Left ventricle myocardium inferior (tissue), 1 donor: Measurements from ENCODE around the gene TSPAN15. TPM values are rescaled to one million over a fixed set of nuclear protein-coding genes. Genes with fewer than 3 reads are reported as not detected.

Experiments used
- DNase-seq: peaks from one replicate; pipeline ENCODE4 v3.0.0-alpha.2; 2020
- H3K27ac ChIP-seq: fragments of 200-600 bp; replicated peaks from 2 replicates; pipeline ENCODE4 v1.8.0; 2021
- H3K27me3 ChIP-seq: fragments of 200-600 bp; 2 replicates; pipeline ENCODE4 v1.8.0; 2021; ENCODE audit warnings: low read depth
- H3K36me3 ChIP-seq: fragments of 200-600 bp; 2 replicates; pipeline ENCODE4 v1.8.0; 2021
- H3K4me1 ChIP-seq: fragments of 200-600 bp; 2 replicates; pipeline ENCODE4 v1.8.0; 2021
- H3K4me3 ChIP-seq: fragments of 200-600 bp; 2 replicates; pipeline ENCODE4 v1.8.0; 2021; ENCODE audit warnings: mild to moderate bottlenecking, moderate library complexity
- H3K9me3 ChIP-seq: fragments of 200-600 bp; replicated peaks from 2 replicates; pipeline ENCODE4 v1.8.0; 2021
- CTCF ChIP-seq: fragments of 200-600 bp; IDR thresholded peaks from 2 replicates; pipeline ENCODE4 v1.8.0; 2021; ENCODE audit warnings: antibody characterized with exemption, mild to moderate bottlenecking, borderline replicate concordance
- intact Hi-C: fragments of 100-400 bp; cut with micrococcal nuclease; formaldehyde crosslinking; loops from one replicate; pipeline ENCODE4 v1.11.0; 2022
- total RNA-seq: library from RNA; stranded (reverse); fragmentation: NEBNext Ultra II Directional; extraction: Animal tissue kit (Norgen Biotek cat#: 25700); gene quantifications from one replicate; pipeline ENCODE4 v1.2.1, GENCODE V29; 2021
- donor health status: DM: no; HTN: yes; CAD: no; lungs with severe emphysema.

The TSPAN15 gene
- total RNA-seq, 1 donor from 2014 or later, result 6.8 TPM

GRCh38 chr10:69417542-69417941, 33.7 kb upstream of the TSPAN15 start:
- DNase-seq, result no peak
- no peaks in the 10 kb centered on the region for H3K27me3 ChIP-seq
- H3K9me3 ChIP-seq, result no peaks in the 10 kb centered on the region
- H3K4me1 ChIP-seq, result peaks cover 18% of the 10 kb centered on the region
- no peaks in the 10 kb centered on the region for H3K36me3 ChIP-seq
- H3K4me3 ChIP-seq, result no peak overlapping the region
- intact Hi-C loops, result no loop called here
- no peak for TF ChIP-seq CTCF
- no peak overlapping the region for H3K27ac ChIP-seq

- H3K27me3 ChIP-seq, result no peaks in the 10 kb centered on the region
- H3K27ac ChIP-seq, result no peak overlapping the region
- no peak for TF ChIP-seq CTCF
- H3K9me3 ChIP-seq, result no peaks in the 10 kb centered on the region
- intact Hi-C loops, result no loop called here
- no peak for DNase-seq
- no peaks in the 10 kb centered on the region for H3K36me3 ChIP-seq
- no peak overlapping the region for H3K4me3 ChIP-seq
- H3K4me1 ChIP-seq, result peaks cover 14% of the 10 kb centered on the region
Observed at GRCh38 chr10:69418052-69418752, 33.1 kb upstream of the TSPAN15 start.

- intact Hi-C loops, result no loop called here
- Histone ChIP-seq H3K4me1 (peaks cover 14% of the 10 kb centered on the region), H3K27ac (no peak overlapping the region)
Observed at GRCh38 chr10:69419096-69419743, 32.0 kb upstream of the TSPAN15 start.

GRCh38 chr10:69419744-69420126, 31.5 kb upstream of the TSPAN15 start:
- TF ChIP-seq CTCF, result no peak
- no peak overlapping the region for H3K27ac ChIP-seq
- intact Hi-C loops, result loop anchor here (10.0 kb wide), 1 partner anchor 215 kb away; the partner anchor contains the start of gene FAM241B
- DNase-seq, result no peak
- H3K9me3 ChIP-seq, result no peaks in the 10 kb centered on the region
- H3K4me1 ChIP-seq, result peaks cover 14% of the 10 kb centered on the region
- no peaks in the 10 kb centered on the region for H3K27me3 ChIP-seq
- no peaks in the 10 kb centered on the region for H3K36me3 ChIP-seq
- no peak overlapping the region for H3K4me3 ChIP-seq

More at GRCh38 chr10:69419096-69419743, 32.0 kb upstream of the TSPAN15 start:
- Histone ChIP-seq H3K36me3 (no peaks in the 10 kb centered on the region), H3K9me3 (no peaks in the 10 kb centered on the region), H3K4me3 (no peak overlapping the region), H3K27me3 (no peaks in the 10 kb centered on the region)
- no peak for DNase-seq
- TF ChIP-seq CTCF, result no peak

- Histone ChIP-seq H3K4me1 (peaks cover 14% of the 10 kb centered on the region), H3K36me3 (no peaks in the 10 kb centered on the region), H3K4me3 (no peak overlapping the region), H3K27ac (peak overlapping the region; percentile 76), H3K9me3 (no peaks in the 10 kb centered on the region), H3K27me3 (no peaks in the 10 kb centered on the region)
- intact Hi-C loops, result loop anchor here (10.0 kb wide), 1 partner anchor 213 kb away; the partner anchor contains the start of gene FAM241B
- peak; percentile 86 for DNase-seq
- no peak for TF ChIP-seq CTCF
Observed at GRCh38 chr10:69421611-69422308, 29.5 kb upstream of the TSPAN15 start.
